Amniotic epithelial cell (primary cell): ENCODE data around the gene CLDND2.

Experiments
- DNase-seq: peaks from one replicate; pipeline ENCODE4 v3.0.0-alpha.2; 2010; ENCODE audit warnings: low read depth

The CLDND2 gene

GRCh38 chr19:51382004-51382403 is 13.2 kb upstream of the CLDND2 start:
- no peak for DNase-seq

GRCh38 chr19:51380379-51380778 is 11.6 kb upstream of the CLDND2 start:
- DNase-seq, result no peak

DNA sequence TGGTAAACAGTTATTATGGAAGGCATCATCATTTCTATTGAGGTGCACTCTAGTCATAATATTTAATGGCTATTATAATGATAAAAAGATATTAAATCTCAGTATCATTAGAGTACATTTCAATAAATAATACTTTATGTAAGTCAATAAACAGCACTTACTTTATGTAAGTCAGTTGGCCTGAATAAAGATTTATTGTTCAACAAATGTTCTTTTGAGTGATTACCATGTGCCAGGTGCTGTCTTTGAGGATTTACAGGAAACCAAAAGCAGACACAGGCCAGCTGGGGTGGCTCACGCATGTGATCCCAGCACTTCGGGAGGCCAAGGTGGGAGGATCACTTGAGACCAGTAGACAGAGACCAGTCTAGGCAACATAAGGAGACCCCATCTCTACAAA is 8.6 kb upstream of the CLDND2 start:
- DNase-seq, result no peak

DNA sequence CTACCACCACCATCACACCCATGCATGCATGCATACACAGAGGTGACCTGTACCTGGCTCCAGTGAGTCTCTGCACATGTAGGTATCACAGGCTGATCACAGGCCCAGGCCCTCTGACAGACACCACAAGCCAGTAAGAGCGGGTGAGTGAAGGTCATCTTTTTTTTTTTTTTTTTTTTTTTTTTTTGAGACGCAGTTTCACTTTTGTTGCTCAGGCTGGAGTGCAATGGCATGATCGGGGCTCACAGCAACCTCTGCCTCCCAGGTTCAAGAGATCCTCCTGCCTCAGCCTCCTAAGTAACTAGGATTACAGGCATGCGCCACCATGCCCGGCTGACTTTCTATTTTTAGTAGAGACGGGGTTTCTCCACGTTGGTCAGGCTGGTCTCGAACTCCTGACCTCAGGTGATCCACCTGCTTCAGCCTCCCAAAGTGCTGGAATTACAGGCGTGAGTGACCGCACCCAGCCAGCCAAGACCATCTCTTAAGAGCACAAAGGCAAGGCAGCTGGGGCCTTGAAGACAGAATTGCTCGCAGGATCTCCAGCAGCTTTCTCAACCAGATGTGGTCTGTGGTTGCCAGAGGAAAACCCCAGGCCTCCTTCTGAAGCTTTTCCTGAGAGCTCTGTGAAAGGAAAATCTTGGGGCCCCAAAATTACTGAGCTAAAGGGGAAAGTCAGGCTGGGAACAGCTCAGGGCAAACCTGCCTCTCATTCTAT is 6.9 kb upstream of the CLDND2 start:
- no peak for DNase-seq

GRCh38 chr19:51372649-51373504 is 4.1 kb upstream of the CLDND2 start, which contains the start of gene NKG7:
TSS of gene NKG7 (minus strand) at chr19:51372654. CDS start at chr19:51372535, 119 bp downstream.
- DNase-seq, result no peak

GRCh38 chr19:51372021-51372648 is 3.3 kb upstream of the CLDND2 start:
- DNase-seq, result no peak

DNA sequence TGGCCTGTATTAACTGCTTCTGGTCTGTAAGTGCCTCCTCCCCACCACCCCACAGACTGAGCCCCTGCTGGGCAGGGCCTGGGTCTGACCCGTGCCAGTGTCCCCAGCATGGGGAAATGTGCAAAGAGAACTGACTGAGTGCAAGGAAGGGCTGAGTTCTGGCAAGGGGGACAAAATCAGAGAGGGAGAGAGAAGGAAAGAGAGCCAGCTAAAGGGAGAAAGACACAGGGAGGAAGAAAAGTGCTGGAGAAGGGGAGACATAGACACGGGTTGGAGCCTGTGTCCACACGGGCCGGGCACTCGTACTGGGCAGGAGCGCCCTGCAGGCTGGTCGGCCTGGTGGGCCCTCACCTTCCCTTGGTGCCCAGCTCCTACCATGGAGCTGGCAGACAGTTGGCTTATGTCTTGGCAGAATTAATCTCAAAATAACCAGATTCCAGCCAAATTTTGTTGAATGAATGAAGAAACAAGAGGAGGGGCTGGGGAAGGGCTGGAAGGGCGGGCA is 2.4 kb upstream of the CLDND2 start:
- no peak for DNase-seq

GRCh38 chr19:51370230-51370629 is 1.4 kb upstream of the CLDND2 start:
- no peak for DNase-seq

DNA sequence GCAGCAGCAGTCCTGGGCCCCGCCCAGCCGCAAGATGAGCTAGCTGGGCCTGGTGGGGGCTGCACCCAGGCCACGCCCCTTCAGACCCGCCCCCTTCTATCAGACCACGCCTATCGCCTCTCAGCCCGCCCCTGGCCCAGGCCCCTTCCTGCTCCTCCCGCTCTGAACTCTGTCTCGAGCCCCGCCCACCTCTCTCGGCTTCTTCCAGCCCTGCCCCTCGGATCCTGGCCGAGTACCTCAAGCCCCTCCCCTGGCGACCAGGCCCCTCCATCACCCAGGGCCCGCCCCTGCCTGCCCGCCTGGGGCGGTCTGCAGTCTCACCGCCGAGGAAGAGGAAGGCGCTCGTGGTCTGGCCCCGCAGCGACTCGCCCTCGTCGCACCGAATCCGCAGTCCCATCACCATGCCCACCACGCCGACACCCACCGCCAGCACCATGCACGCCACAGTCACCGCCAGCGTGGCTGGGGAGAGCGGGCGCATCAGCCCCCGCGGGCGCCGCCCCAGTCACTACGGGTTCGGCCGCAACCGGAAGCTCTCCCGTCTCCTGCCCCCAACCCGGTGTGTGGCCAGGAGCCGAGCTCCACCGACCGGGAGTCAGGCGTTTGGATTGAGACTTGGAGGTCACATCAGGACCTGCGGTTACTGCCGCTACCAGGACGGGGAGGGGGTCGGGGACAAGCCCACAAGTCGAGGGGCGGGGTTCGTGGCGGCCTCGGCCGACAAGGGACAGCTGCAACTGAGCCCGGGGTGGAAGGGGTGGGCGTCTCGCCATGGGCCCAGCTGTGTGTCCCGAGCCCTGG is 1.0 kb downstream of the CLDND2 start:
- DNase-seq, result peak; percentile 98

DNA sequence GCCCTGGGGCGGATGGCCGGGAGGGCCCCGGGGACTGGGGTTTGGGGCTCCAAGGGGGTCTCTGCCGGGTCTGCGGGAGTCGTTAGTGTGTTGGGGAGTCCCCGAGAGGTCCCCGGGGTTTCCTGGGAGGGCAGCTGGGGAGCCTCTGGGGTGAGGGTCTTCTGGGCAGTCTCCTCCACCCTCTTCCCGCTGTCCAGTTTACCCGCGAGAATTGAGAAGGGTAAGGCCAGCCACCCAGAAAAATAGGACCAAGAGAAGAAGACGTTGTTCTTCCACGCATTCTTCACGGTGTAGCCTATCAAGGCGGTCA is 1.6 kb downstream of the CLDND2 start:
- DNase-seq, result no peak

- DNase-seq, result peak; percentile 97
Measured at GRCh38 chr19:51366389-51367254, 2.2 kb downstream of the CLDND2 start.

DNA sequence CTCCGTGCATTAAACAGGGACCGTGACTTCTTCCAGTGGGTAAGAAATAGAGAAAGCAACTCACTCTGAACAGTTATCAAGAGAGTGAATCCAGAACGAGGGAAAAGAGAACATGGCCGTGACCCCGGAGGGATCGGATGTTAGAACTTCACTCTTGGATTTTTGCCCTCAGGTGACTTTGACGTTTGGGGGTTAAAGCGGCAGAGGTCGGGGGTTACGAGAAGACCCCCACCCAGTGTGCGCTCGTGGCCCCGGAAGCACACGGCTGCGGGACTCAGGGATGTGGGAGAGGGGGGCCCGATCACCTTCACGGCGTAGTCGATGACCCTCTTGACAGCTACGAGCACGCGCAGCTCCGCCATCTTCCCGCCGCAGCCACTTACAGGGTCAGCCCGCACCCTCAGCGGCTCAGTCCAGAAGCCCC is 2.8 kb downstream of the CLDND2 start, which contains the start of gene ETFB:
Gene ETFB (minus strand): TSS at position 424 of the 424 bp plus-strand sequence. CDS start 62 bp downstream, at position 362.
- DNase-seq, result no peak

GRCh38 chr19:51365211-51365964 is 3.4 kb downstream of the CLDND2 start:
- peak; percentile 52 for DNase-seq

DNA sequence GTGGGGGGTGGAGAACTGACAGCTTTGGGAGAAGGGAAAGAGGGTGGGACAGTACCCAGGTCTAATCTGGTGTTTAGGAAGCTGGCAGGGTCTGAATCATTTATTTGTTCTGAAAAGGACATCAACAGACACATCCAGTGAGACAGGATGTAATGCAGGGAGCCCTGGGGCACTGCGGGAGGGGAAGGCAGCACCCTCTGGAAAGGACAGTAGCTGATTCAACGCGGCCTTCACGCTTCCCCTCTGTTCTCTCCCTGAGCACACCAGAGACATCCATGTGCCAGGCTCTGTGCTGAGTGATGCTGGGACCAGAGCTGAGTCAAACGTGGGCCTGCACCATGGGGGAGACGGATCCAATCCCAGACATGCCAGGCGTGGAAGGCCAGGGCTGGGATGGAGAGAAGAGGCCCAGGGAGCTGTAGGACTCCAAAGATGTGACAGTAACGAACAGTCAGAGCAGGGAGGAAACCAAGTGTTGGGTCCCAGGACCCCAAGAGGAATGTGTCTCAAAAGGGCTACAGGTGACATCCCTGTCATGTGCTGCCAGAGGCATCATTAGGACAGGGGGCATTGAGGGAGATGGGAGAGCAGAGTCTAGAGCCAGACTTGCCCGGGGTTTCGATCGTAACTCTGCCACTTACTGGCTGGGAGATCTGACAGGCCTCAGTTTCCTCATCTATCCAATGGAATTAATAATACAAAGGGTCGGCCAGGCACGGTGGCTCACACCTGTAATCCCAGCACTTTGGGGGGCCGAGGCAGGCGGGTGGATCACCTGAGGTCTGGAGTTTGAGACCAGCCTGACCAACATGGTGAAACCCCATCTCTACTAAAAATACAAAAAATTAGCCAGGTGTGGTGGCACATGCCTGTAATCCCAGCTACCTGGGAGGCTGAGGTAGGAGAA is 4.3 kb downstream of the CLDND2 start:
- no peak for DNase-seq

GRCh38 chr19:51361239-51361638 is 7.6 kb downstream of the CLDND2 start:
- DNase-seq, result no peak

DNA sequence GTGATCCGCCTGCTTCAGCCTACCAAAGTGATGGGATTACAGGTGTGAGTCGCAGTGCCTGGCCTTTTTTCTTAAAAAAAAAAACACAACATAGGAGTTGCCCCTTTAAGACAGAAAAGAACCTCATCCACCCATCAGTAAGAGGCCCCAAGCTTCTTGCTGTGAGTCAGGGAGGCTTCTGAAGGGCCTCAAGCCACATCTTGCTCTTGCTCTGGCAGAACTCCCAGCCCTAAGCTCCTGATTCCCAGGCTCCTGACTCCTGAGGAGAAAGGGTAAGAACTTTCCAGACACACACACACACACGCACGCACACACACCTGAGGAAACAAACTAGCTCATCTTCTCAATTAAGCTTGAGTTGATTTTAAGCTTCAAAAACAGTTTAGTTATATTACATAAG is 9.5 kb downstream of the CLDND2 start:
- peak; percentile 98 for DNase-seq

DNA sequence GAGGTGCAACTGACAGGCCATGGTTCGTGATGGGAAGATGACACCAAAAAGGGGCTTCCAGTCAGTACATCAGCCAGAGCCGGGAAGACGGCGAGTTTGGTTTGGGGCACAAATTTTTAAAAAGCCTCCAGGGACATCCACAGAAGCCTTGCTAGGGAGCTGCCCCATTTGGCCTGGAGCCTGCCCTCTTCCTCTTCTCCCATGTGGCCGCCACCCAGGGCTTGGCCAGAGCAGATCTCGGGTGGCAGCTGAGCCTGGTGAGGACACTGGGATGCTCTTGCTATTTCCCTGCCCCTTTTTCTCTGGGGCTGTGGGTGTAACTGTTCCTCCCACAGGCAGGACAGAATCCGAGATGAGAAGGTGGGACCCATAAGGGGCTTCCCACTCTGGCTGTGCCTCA is 10.9 kb downstream of the CLDND2 start:
- no peak for DNase-seq

GRCh38 chr19:51356159-51356801 is 12.5 kb downstream of the CLDND2 start:
- no peak for DNase-seq
